TTC549 (cell line): ENCODE data around the gene KRT85.

ENCODE experiments used
- FAIRE-seq: peaks from 2 replicates; lab custom pipeline; 2012; peaks lifted over from hg19 to GRCh38; lab: Jason Lieb, UNC

Gene KRT85

DNA sequence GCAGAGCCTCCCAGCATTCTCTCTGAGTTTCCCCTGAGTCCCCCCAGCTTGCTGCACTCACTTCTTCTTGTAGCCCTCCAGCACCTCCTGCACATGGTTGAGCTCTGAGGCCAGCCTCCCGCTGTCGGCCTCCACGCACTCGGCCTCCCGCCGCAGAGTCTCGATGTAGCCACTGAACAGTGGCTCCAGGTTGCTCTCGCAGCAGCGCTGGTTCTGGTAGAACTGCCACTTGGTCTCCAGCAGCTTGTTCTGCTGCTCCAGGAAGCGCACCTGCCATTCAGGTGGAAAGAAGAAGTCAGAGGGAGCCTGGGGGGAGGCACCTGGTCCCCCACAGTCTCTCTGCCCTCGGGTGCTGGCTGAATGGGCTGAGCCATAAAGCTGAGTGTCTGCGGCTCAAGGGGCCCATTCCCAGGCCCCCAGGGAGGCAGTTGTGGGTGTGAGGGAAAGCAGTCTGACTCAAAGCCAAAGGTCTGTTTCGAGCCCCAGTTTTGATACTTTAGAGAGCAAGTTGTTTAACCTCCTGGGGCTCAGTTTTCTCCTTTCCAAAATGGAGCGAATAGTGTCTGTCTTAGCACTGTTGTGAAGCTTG, 2.3 kb downstream of the KRT85 start:
- no peak for FAIRE-seq

DNA sequence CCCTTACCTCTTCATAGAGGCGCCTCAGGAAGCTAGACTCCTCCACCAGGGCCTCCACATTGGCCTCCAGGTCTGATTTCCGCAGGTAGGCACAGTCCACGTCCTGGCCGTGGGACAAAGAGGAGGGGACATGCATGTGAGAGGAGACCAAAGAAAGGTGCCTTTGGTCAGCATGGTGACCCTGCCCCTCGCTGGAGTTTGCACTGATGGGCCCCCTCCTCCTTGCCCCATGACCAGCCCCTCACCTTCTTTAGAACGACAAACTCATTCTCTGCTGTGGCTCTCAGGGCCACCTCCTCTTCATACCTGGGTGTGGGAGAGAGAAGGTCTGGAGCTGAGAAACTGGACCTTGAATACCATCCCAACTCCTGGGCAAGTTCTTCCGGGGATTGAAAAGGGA, 3.2 kb downstream of the KRT85 start:
- FAIRE-seq: no peak

DNA sequence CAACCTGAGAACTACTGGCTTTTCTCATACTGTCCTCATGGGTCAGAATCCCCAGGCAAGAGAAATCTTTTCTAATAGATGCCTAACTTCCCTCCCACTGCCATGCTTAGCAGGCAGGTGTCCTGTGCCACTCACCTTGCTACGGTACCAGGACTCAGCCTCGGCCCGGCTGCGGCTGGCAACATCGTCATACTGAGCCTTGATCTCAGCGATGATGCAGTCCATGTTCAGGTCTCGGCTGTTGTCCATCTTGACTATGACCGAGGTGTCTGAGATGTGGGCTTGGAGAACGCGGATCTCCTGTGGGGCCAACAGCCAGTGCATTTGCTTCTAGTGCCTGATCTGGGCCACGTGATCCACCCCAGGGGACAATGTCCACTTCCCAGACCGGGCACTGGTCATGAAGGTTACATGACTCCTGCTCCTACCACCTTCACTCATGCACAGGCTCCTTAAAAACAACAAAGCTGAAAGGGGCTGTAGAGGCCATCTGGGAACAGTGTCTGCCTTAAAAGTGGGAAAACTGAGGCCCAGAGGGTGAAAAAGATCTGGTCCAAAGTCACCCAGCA, 4.1 kb downstream of the KRT85 start:
- FAIRE-seq: no peak

DNA sequence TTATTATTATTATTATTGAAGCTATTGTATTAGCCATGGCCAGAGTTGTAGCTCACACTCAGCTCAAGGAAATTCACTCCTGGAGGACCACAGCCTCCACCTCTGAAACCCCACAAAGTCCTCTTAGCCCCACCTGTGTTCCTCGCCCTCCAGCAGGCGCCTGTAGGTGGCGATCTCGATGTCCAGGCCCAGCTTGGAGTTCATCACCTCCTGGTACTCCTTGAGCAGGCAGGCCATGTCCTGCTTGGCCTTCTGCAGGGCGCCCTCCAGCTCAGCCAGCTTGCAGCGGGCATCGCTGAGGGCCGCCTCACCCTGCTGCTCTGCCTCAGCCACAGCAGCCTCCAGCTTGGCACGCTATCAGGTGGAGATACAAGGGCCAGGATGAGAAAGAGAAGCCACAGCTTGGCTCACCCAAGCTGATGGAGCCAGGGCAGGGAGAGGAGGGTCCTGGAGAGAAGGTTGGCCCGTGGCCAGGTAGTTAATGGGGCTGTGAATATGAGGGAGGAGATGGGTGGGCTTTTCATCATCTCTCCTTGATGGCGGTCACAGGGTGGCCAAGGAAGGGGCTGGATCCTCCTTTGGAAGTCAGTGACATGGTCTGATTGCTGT, 5.1 kb downstream of the KRT85 start:
- no peak for FAIRE-seq

DNA sequence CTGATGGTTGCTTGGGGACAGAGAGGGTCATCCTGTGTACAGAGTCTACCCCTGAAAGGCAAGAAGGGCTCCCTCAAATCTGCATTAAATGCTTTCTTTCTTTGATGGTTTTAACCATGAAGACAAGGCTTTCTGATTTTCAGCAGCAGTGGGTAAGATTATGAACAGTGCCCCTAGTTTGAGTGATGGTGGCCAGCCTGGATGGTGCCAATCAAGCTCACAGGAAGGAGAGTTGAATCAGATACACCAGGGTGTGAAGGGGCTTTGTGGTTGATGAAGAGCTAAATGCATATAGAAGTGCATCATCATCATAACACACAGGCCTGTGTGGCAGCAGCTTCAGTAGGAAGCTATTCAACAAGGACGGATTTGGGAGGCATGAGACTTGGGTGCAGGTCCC, 5.7 kb downstream of the KRT85 start:
- no peak for FAIRE-seq

DNA sequence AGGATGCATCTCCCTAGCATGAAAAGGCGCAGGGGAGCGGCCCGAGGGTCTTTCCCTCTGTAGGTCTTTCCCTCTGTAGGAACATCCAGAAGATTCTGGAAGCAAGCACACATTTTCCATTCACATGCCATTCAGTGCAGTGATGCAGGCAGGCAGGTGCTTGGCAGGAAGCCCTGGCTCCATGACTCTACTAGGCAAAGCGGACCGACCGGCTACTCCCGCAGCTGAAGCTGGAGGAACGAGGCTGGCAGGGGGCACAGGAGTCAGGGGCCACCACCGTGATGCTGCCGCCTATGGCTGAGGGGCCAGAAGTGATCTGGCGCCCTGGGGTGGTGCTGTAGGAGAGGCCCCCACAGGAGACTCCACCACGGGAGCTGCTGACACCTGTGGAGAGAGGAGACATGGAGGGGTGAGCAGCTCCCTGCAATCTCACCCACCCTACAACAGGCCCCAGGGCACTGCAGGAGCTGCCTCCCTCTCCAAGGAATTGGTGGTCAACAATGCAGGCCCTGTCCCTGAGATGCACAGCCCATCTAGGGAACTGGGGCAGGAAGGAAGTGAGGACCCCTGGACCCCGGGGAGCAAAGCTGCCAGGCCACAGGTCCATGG, 6.5 kb downstream of the KRT85 start:
- FAIRE-seq: no peak

DNA sequence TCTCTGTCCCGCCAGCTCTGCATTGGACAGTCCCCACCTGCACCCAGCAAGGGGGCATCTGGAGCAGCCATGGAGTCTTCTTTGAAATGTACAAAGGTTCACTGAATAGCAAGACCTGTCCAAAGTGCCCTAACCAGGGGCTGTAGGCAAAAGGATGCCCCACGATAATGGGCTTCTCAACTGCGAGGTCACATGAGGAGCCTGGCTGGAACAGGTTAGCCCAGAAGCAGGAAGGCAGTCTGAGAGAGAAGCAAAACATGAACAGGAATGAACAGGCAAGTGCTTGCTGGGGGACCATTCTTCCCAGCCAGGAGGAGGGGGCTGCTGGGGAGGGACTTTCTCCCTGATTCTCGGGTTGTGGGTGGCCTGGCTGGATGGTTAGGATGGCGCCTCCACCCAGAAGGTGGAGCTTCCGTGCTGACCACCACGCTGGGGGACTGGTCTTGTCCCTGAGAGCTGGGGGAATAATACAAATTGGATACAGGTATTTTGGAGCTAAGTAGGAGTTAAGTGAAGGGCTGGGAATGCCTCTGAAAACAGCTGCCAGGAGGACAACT, 7.1 kb downstream of the KRT85 start:
- FAIRE-seq: no peak

DNA sequence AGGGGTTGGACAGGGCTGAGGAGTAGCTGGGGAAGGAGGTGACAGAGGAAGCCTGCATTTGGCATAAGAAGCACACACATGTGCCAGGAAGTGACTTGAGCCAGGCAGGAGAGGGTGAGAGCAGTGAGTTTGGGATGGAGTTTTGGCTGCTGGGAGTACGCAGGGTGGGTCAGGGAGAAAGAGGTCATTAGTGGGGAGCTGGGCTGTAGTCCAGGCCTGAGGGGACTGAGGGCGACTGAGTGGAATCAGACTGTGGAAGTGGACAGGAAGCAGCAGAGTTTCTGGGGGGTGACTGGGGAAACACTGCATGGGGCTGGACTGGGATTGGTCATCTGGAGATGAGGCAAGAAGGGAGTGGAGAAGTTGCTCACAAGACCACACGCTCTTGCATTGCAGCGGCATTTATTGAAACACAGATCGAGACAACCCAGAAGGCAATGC, 7.6 kb downstream of the KRT85 start:
- FAIRE-seq: no peak

DNA sequence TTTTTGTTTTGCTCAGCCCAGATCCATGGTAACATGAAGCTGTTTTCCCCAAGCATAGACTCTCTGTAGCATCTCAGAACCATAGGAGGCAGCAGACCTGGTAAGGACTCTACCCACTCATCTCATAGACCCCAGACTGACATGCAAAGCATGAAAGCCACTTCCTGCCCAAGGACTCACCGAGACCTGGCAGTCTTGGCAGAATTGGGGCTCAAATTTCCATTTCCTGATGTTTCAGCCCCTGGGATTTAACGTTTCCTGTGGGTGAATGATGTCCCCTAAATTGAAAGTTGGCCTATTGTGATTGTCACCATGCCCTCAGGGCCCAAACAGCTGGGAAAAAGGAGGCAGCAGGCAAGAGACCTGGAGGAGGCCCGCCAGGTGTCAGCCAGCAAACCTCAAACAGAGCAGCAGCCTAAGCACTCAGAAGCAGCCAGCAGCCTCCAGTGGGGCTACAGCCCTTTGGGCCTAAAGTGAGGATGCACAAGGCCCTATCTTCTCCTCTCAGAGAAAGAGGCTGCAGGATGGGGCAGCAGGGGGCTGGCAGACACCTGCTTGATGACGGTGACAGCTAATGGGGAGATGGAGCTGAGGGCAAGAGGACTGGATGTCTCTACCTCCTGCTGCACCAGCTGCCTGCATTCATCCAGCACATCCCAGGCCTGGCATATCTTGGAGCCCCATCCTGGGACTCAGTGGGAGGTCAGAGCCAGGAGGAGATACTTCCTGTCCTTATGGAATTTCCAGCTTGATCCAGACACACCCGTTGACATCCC, 8.5 kb downstream of the KRT85 start:
- no peak for FAIRE-seq

DNA sequence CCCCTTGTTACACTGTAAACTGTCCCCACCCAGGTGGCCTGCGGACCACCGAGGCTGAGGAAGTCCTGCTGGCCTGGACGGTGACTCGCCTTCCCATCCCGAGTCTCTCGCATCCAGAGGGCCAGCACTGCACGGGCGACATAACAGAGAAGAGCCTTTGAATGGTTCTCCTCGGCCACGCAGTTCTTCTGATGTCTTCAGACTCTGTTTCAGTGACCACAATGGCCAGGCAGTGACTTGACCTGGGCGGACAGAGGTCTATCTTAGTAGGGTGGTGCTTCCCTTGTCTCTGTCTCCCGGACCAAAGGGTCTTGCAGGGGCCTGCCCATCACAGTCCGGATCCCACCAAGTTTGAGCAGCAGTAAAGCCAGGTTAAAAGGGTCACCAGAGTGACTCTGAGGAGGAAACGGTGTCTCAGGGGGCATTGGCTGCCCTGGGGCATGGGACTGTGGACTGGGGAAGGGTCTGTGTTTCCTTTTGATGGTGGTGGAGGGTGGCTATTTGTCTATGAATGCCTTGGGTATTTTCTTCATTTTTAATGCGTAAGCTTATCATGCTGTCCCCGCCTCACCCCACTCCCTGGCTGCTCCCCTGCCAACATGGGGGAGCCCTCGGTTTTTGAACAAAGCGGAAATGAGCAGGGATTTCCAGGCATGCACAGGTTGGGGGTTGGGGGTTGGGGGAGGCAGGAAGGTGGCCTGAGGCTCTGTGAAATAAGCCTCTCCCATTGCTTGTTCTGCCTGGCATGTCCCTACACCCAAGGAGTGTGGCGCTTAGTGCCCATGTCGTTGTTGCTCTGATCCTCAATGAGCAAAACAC, 10.3 kb downstream of the KRT85 start:
- no peak for FAIRE-seq

DNA sequence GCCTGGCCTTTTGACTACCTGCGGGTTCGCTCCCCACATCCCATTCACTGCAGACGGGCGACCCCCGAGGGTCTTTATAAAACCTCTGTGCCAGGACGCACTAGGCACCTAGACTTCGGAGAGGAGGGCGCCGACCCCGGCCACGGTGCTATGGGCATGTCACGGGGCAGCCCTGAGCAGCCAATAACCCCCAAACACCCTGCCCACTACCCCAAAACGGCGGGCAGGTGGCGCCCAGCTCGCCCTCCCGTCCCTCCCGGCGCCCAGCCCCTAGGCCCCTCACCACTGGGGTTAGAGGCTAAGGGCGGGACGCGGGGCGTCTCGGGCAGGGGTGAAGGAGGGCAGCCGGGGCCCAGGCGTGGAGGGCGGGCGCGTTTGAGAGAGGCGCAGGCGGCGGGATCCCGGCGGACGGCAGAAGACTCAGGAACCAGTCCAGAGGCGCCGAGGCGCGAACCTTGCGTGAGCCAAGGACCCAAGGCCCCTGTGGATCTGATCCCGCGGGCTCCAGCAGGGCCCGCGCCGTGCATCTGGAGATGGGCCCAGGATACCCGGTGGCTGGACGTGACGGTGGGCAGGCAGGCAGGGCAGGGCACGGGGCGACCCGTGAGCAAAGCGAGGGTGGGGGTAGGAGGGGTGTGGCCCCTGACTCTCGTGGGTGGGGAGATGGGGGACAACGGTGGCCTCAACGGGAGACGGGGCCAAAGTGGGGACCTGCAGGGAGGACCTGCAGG, 11.1 kb downstream of the KRT85 start:
- FAIRE-seq: no peak

DNA sequence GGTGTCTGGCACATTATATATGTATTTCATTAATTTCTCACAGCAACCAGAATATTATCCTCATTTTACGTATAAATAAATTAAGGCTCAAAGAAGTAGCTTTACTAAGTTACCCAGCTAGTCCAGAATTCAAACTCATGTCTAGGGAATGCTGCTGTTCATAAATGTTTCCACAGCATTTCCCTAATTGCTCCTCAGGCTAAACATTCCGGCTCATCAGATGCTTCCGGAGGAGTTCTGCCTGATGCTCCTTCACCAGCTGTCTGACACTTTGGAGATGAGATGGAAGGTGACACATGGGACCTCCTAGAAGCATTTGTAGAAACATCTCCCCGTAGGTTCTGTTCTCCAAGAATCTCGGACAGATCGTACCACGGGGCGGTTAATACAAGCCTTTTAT, 12.1 kb downstream of the KRT85 start:
- FAIRE-seq: no peak

DNA sequence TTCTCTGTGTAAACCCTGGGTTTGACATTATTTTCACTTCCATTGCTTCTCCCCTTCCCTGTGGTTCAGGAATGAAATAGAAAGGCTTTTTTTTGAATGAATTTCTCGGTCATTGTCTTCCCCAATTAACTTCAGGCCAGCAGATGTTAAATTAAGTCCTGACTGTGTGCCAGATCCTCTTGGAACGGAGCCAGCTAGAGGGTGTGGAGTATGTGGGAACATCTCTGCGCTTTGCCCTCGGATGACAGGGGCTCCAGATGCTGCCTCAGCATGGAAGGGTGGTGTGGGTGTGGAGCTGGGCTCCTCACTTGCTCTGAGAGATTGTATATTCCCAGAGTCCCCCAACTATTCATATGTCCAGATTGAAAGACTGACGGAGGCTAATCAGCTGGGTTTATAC, 13.1 kb downstream of the KRT85 start:
- no peak for FAIRE-seq

DNA sequence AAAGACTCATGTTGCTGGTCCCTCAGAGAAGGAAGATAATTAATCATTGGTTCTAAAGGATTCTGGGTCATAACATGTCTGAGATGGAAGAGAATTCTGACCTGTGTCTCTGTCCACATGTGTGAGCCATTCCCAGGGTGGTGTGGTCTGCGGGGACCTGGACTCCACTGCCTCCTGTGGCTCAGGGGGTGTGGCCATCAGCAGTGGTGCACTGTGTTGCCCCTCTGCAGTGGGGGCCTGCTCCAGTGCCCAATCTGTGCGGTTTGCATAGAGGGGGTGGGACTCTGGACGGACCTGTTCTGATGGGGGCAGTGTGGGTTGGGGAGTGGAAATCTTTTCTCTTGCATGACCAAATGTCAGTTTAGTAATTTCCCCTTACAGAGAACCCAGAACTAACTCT, 13.5 kb downstream of the KRT85 start:
- no peak for FAIRE-seq

DNA sequence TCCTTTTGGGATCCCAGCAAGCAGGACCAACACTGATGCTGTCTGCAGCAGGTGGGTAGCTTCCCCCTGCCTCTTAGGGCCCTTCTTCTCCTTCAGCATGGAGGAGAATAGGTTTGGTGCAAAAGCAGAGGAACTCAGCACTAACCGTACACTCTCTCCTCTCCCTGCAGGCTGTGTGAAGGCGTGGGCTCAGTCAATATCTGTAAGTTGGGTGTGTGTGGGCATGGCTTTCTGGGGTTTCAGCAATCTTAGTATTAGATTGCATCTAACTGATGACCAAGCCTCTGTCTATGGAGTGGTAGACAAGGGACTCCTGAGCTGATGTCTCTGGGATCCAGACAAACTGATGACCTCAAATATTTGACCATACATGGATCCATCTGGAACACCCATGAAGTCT, 14.3 kb downstream of the KRT85 start:
- no peak for FAIRE-seq

DNA sequence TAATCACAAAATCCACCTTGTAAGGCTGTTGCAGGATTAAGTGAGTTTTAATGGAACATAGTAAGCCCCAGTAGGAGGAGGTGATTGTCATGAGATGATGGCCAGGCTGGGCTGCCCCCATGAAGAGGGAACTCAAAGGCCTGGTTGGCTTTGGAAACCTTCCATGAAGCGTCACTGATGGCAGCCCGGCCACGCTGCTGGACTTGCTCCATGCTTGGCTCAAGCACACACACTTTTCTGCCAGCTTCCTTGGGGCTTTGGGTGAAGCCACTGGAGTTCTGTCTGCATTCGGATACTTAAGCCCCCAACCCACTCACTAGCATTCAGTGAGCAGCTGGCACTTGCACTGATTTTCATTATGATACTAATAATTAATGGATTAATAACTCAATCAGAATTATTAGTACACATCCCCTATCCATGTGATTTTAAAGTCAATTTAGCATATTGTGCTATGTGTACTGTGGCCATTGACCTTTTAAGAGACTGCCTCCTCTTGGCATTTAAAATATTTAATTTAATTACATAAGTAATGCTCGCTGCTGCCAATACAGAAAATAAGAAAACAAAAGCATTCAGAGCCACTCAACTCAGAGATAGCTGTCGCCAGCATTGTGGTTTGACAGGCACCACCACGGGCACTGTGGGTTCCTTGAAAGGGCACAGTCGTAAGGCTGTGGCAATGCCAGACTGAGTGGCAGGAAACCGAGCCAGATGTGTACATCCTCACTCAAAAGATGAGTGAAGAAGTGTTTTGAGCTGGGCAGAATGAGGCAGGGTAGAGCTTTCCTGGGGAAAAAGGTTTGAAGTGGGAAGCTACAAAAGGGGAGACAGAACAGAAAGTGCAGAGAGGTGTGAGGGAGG, 15.9 kb downstream of the KRT85 start:
- no peak for FAIRE-seq

DNA sequence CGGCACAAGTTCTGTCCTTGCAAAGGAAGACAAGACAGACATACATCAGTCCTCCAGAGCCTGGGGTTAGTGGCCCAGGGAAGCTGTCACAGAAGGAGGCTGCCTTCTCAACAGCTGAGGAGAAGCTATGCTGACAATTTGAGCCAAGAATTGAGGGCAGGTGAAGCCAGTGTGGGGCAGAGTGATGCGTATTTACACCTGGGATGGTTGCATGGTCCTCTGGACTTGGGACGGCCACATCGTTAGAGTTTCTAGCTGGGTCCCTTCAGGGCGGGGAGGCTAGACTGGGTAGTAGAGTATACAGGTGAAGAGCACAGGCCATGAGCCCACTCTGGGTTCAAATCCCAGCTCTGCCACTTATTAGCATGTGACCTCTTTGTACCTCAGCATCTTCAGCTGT, 16.5 kb downstream of the KRT85 start:
- no peak for FAIRE-seq

DNA sequence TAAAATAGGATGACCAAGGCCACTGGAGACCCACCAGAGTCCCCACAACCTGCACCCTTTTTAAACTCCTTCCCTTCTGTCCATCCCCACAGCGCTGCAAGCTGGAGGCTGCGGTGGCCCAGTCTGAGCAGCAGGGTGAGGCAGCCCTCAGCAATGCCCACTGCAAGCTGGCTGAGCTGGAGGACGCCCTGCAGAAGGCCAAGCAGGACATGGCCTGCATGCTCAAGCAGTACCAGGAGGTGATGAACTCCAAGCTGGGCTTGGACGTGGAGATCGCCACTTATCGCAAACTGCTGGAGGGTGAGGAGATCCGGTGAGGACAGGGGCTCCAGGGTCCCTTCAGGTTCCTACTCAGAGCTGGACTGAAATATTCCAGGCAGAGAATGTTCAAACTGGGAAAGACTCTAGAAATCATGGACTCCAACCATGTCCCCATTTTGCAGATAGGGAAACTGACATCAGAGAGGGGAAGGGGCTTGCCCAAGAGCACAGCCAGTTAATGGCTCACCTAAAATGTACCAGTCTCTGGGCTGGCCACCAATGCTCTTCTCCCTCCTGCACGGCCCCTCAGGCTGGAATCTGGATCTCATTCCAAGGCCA, 17.2 kb downstream of the KRT85 start:
- no peak for FAIRE-seq

DNA sequence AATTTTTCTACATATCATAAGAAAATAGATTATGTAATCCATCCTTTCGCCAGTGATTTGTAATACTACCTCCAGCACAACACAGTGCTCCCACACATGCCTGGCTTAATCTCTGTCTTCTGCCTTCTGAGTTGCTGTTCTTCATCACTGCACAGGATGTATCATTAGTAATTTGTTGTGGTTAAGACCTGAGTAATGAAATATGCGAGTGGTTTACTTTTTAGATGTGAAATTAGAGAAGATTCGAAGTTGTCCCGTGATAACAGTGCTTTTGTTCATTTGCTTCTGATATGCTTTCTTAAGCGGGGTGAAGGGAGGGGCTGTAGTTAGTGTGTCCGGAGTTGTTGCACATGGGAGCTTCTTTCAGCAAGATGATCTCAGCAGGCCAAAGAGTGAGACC, 18.1 kb downstream of the KRT85 start:
- no peak for FAIRE-seq
